CD1c-positive myeloid dendritic cell (primary cell): ENCODE measurements around the gene NOLC1.

ENCODE experiments used
- DNase-seq: peaks from one replicate; pipeline ENCODE4 v3.0.0-alpha.2; 2016; ENCODE audit errors: extremely low spot score

Gene NOLC1

DNA sequence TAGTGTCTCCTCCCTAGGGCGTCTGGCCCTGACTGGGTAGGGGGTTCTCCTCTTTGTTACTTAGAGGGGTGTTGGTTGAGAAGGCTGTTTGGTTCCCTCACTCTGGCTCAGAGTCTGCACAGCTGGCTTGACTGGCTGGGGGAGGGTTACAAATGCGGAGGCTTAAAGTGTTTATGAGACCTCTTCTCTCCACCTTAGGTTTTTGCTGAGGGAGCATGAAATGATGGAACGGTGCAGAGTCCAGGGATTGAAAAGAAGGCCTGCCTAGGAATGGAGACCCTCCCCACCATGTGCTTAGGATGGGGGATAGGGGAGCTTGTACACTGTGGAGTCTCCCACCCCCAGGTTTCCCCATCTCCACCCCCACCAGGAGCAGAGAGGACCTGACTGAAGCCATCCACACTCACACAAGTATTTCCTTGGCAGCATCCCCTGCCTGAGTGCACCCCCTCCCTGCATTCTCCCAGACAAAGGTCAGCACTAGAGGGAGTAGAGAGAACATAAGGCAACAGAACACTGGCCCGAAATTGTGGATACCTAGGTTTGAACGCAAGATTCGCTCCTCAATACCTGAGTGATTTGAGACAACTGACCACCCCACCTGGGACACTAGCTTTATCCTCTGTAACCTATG is 30.3 kb upstream of the NOLC1 start:
- DNase-seq: no peak

GRCh38 chr10:102122450-102122849 is 29.7 kb upstream of the NOLC1 start:
- DNase-seq: no peak

DNA sequence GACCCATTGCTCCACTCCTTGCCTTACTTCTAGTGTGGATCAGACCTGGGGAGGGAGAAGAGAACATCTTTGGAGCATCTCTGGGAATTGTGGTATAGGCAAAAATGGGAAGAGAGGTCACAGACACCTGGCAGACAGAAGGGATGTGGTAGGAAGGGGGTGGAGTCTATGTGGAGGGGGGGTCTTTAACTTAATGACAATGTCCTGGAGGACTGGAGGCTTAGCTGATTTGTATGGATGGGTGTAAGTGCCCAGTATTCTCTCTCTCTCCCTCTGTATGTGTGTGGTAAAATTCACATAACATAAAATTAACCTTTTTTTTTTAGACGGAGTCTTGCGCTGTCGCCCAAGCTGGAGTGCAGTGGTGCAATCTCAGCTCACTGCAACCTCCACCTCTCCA is 29.0 kb upstream of the NOLC1 start:
- DNase-seq: no peak

- DNase-seq: no peak
Observed at GRCh38 chr10:102131286-102132170, 20.7 kb upstream of the NOLC1 start.

GRCh38 chr10:102132193-102132562 is 20.0 kb upstream of the NOLC1 start:
- no peak for DNase-seq

GRCh38 chr10:102132563-102133372 is 19.4 kb upstream of the NOLC1 start, which contains the start of gene PPRC1:
TSS of gene PPRC1 (plus strand) at chr10:102133040. CDS start at chr10:102133069, 29 bp downstream.
- DNase-seq: peak; percentile 99

- peak; percentile 70 for DNase-seq
Observed at GRCh38 chr10:102133373-102134195, 18.6 kb upstream of the NOLC1 start.

DNA sequence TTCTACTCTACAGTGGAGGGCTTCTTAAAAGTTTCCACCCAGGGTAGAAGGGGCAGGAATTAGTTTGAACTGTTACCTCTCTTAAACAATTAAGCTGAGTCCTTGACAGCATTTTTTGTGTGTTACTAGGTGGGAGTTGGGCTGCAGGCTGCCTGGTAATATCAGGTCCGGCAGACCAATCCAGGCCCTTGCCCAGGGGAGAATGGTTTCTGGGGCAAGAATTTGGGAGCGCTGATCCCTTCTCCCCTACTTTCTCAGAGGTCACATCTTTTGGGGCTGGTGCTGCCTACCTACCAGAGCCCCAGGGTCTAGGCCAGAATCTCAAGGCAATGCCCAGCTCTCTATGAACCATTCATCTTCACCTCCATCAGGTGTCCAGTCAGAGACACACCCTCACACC is 17.8 kb upstream of the NOLC1 start:
- DNase-seq: no peak

GRCh38 chr10:102135956-102136526 is 16.1 kb upstream of the NOLC1 start:
- no peak for DNase-seq

DNA sequence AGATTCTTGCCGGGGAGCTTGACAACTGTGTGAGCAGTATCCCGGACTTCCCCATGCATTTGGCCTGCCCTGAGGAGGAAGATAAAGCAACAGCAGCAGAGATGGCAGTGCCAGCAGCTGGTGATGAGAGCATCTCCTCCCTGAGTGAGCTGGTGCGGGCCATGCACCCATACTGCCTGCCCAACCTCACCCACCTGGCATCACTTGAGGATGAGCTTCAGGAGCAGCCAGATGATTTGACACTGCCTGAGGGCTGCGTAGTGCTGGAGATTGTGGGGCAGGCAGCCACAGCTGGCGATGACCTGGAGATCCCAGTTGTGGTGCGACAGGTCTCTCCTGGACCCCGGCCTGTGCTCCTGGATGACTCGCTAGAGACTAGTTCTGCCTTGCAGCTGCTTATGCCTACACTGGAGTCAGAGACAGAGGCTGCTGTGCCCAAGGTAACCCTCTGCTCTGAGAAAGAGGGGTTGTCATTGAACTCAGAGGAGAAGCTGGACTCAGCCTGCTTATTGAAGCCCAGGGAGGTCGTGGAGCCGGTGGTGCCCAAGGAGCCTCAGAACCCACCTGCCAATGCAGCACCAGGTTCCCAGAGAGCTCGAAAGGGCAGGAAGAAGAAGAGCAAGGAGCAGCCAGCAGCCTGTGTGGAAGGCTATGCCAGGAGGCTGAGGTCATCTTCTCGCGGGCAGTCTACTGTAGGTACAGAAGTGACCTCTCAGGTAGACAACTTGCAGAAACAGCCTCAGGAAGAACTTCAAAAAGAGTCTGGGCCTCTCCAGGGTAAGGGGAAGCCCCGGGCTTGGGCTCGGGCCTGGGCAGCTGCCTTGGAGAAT is 12.7 kb upstream of the NOLC1 start:
- no peak for DNase-seq

- DNase-seq: no peak
Observed at GRCh38 chr10:102140218-102140617, 12.0 kb upstream of the NOLC1 start.

- no peak for DNase-seq
Observed at GRCh38 chr10:102140913-102141540, 11.2 kb upstream of the NOLC1 start.

GRCh38 chr10:102141583-102142107 is 10.5 kb upstream of the NOLC1 start:
- no peak for DNase-seq

DNA sequence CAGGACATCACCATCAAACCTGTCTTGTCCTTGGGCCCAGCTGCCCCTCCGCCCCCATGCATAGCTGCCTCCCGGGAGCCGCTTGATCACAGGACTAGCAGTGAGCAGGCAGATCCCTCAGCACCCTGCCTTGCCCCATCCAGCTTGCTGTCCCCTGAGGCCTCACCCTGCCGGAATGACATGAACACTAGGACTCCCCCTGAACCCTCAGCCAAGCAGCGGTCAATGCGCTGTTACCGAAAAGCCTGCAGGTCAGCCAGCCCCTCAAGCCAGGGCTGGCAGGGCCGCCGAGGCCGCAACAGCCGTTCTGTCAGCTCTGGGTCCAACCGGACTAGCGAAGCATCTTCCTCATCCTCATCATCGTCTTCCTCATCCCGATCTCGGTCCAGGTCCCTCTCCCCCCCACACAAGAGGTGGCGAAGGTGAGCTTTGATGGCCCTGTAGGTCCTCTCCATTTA is 5.2 kb upstream of the NOLC1 start:
- DNase-seq: no peak

GRCh38 chr10:102147561-102147960 is 4.6 kb upstream of the NOLC1 start:
- no peak for DNase-seq

- DNase-seq: no peak
Observed at GRCh38 chr10:102148275-102148674, 3.9 kb upstream of the NOLC1 start.

DNA sequence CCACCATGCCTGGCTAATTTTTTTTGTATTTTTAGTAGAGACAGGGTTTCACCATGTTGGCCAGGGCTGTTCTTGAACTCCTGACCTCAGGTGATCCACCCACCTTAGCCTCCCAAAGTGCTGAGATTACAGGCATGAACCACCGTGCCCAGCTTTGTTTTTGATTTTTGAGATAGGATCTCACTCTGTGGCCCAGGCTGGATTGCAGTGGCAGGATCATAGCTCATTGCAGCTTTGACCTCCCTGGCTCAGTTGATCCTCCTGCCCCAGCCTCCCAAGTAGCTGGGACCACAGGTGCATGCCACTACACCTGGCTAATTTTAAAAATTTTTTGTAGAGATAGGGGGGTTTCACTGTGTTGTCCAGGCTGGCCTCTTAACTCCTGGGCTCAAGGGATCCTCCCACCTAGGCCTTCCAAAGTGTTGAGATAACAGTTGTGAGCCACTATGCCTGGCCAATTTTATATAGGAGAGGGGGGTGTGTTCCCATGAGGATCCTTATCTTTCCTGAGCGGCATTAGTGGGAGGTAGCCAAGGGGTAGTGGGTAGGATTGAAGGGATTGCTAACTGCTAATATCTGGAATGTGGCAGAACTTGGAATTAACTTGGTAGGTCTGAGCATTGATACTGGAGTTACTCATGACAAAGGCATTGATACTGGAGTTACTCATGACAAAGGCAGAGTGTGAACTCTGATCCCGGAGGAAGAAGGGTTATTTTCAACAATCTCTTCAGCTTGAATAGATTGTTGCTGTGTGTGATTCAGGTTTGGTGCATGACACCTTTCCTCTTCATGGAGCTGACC is 1.0 kb upstream of the NOLC1 start:
- DNase-seq: no peak

GRCh38 chr10:102152545-102152890 is 329 bp downstream of the NOLC1 start:
- peak; percentile 38 for DNase-seq
